GM23338 (cell line): Measurements from ENCODE around the gene DAPK2. TPM values are rescaled to one million over a fixed set of nuclear protein-coding genes. Genes with fewer than 3 reads are reported as not detected.

Experiments
- ATAC-seq: fragments of 200-7000 bp; cut with Tn5 transposase; 3 replicates; pipeline ENCODE4 v1.9.1; 2020
- DNase-seq: peaks from one replicate; pipeline ENCODE4 v3.0.0-alpha.2; 2015; ENCODE audit warnings: low spot score
- H2AFZ ChIP-seq: fragments of 200-600 bp; sonication (generic); 2 replicates; pipeline ENCODE4 v1.8.0; 2016; ENCODE audit warnings: antibody characterized with exemption, mild to moderate bottlenecking, moderate library complexity
- H3F3A ChIP-seq: fragments of 200-600 bp; sonication (generic); replicated peaks from 2 replicates; pipeline ENCODE4 v1.8.0; 2017; ENCODE audit warnings: antibody characterized with exemption, mixed run types, low read depth
- H3K27ac ChIP-seq: fragments of 200-600 bp; sonication (generic); 2 replicates; pipeline ENCODE4 v1.6.1; 2016; ENCODE audit warnings: low read depth
- H3K27me3 ChIP-seq: fragments of 200-600 bp; sonication (generic); 2 replicates; pipeline ENCODE4 v1.8.0; 2016; ENCODE audit warnings: mild to moderate bottlenecking, mixed run types, moderate library complexity; ENCODE audit not compliant: insufficient read depth
- H3K36me3 ChIP-seq: fragments of 200-600 bp; sonication (generic); 2 replicates; pipeline ENCODE4 v1.8.0; 2016; ENCODE audit warnings: mild to moderate bottlenecking; ENCODE audit not compliant: insufficient read depth
- H3K4me1 ChIP-seq: fragments of 200-600 bp; sonication (generic); 2 replicates; pipeline ENCODE4 v1.8.0; 2016; ENCODE audit warnings: mild to moderate bottlenecking, moderate library complexity; ENCODE audit not compliant: insufficient read depth
- H3K4me2 ChIP-seq: fragments of 200-600 bp; sonication (generic); 2 replicates; pipeline ENCODE4 v1.7.1; 2017; ENCODE audit warnings: mixed run types
- H3K4me3 ChIP-seq: fragments of 200-600 bp; sonication (generic); 2 replicates; pipeline ENCODE4 v1.6.1; 2016; ENCODE audit warnings: mixed run types
- H3K79me2 ChIP-seq: fragments of 200-600 bp; sonication (generic); replicated peaks from 2 replicates; pipeline ENCODE4 v1.8.0; 2017; ENCODE audit warnings: mild to moderate bottlenecking; ENCODE audit not compliant: insufficient read depth
- H3K9me2 ChIP-seq: fragments of 200-600 bp; sonication (generic); 2 replicates; pipeline ENCODE4 v1.8.0; 2017; ENCODE audit not compliant: insufficient read depth
- H4K20me1 ChIP-seq: fragments of 200-600 bp; sonication (generic); replicated peaks from 2 replicates; pipeline ENCODE4 v1.8.0; 2017; ENCODE audit warnings: mild to moderate bottlenecking; ENCODE audit not compliant: insufficient read depth
- H3K27ac Mint-ChIP-seq: 2 replicates; pipeline ENCODE4 v1.8.0; 2020; ENCODE audit warnings: inconsistent platforms, mild to moderate bottlenecking, moderate library complexity, mixed read lengths
- H3K27me3 Mint-ChIP-seq: 3 replicates; pipeline ENCODE4 v1.8.0; 2022; ENCODE audit warnings: low read depth, mild to moderate bottlenecking, moderate library complexity, mixed read lengths, inconsistent platforms; ENCODE audit not compliant: insufficient read depth, poor library complexity
- H3K36me3 Mint-ChIP-seq: 3 replicates; pipeline ENCODE4 v1.8.0; 2021; ENCODE audit warnings: low read depth, mild to moderate bottlenecking, inconsistent platforms, moderate library complexity, mixed read lengths
- H3K4me1 Mint-ChIP-seq: 3 replicates; pipeline ENCODE4 v1.8.0; 2020; ENCODE audit warnings: mild to moderate bottlenecking, inconsistent platforms, mixed read lengths
- H3K4me3 Mint-ChIP-seq: 3 replicates; pipeline ENCODE4 v1.8.0; 2021; ENCODE audit warnings: moderate library complexity, mild to moderate bottlenecking, inconsistent platforms, mixed read lengths
- H3K9me3 Mint-ChIP-seq: 3 replicates; pipeline ENCODE4 v1.8.0; 2020; ENCODE audit warnings: moderate library complexity, mild to moderate bottlenecking, inconsistent platforms, mixed read lengths
- CREB1 ChIP-seq: fragments of 250-450 bp; sonication (Bioruptor Pico); IDR thresholded peaks from 2 replicates; pipeline ENCODE4 v1.5.0; 2020; ENCODE audit warnings: low read depth, mild to moderate bottlenecking, moderate library complexity
- CTCF ChIP-seq, 2 experiments: fragments of 200-600 bp in 1 of 2; sonication (generic) in 1 of 2; conservative IDR thresholded peaks; 2 replicates each; pipeline versions ENCODE4 v1.5.1 to v1.6.1; 2016 to 2017; ENCODE audit warnings: antibody characterized with exemption in 2 of 2, low read depth in 2 of 2, mild to moderate bottlenecking in 2 of 2, moderate library complexity in 1 of 2
- ETS1 ChIP-seq: IDR thresholded peaks from 2 replicates; pipeline ENCODE4 v1.6.1; 2016; ENCODE audit warnings: antibody characterized with exemption
- EZH2 ChIP-seq: fragments of 200-600 bp; sonication (generic); IDR thresholded peaks from one replicate; pipeline ENCODE4 v1.8.0; 2017; ENCODE audit warnings: antibody characterized with exemption, mild to moderate bottlenecking, low read depth; ENCODE audit not compliant: unreplicated experiment
- EZH2phosphoT487 ChIP-seq: fragments of 200-600 bp; sonication (generic); IDR thresholded peaks from one replicate; pipeline ENCODE4 v1.8.1; 2018; ENCODE audit warnings: antibody characterized with exemption; ENCODE audit not compliant: unreplicated experiment
- JUNB ChIP-seq: IDR thresholded peaks from one replicate; pipeline ENCODE4 v1.6.1; 2016; ENCODE audit warnings: antibody characterized with exemption; ENCODE audit not compliant: unreplicated experiment
- NANOG ChIP-seq: IDR thresholded peaks from 2 replicates; pipeline ENCODE4 v1.6.1; 2016; ENCODE audit warnings: antibody characterized with exemption, borderline replicate concordance
- POLR2AphosphoS5 ChIP-seq: IDR thresholded peaks from 2 replicates; pipeline ENCODE4 v1.6.1; 2016; ENCODE audit warnings: antibody characterized with exemption, low read depth
- REST ChIP-seq: IDR thresholded peaks from one replicate; pipeline ENCODE4 v1.6.1; 2018; ENCODE audit warnings: antibody characterized with exemption; ENCODE audit not compliant: unreplicated experiment
- STAT1 ChIP-seq: IDR thresholded peaks from one replicate; pipeline ENCODE4 v1.6.1; 2016; ENCODE audit warnings: antibody characterized with exemption; ENCODE audit not compliant: unreplicated experiment
- ZNF114 ChIP-seq: fragments of 250-450 bp; sonication (Bioruptor Pico); IDR thresholded peaks from 2 replicates; pipeline ENCODE4 v1.5.0; 2020; ENCODE audit warnings: mild to moderate bottlenecking, moderate library complexity
- ZNF331 ChIP-seq: fragments of 250-450 bp; sonication (Bioruptor Pico); IDR thresholded peaks from 2 replicates; pipeline ENCODE4 v1.5.0; 2020; ENCODE audit warnings: low read depth, mild to moderate bottlenecking, moderate library complexity
- ZNF462 ChIP-seq: fragments of 250-450 bp; sonication (Bioruptor Pico); IDR thresholded peaks from 2 replicates; pipeline ENCODE4 v1.5.0; 2020; ENCODE audit warnings: mild to moderate bottlenecking, moderate library complexity
- polyA plus RNA-seq: library from polyadenylated mRNA; unstranded; fragments of >200 nt; fragmentation: Nextera tagmentation; extraction: Ambion mirVana; gene quantifications from 2 replicates; pipeline ENCODE4 v1.2.1, GENCODE V29; 2016
- total RNA-seq: library from RNA; depleted of rRNA; stranded (reverse); fragments of >200 nt; shearing (Covaris generic); gene quantifications from 2 replicates; pipeline ENCODE4 v1.2.3, GENCODE V29; 2014

Gene DAPK2
- total and polyA plus RNA-seq, 2 experiments from 2014 or later = 1.6 to 3.1 TPM

- Histone ChIP-seq H3K27ac (no peak overlapping the region), H3K79me2 (no peaks in the 10 kb centered on the region), H3F3A (no peaks in the 10 kb centered on the region), H3K27me3 (no peaks in the 10 kb centered on the region), H3K4me2 (no peak overlapping the region), H2AFZ (no peak overlapping the region), H3K36me3 (no peaks in the 10 kb centered on the region), H4K20me1 (no peaks in the 10 kb centered on the region), H3K4me1 (no peaks in the 10 kb centered on the region; the same call in 1 of the 2 replicates), H3K4me3 (no peak overlapping the region), H3K9me2 (no peaks in the 10 kb centered on the region)
- ATAC-seq (no peak), DNase-seq (no peak)
- H3K4me1 Mint-ChIP-seq = peaks cover 7% of the 10 kb centered on the region
- H3K27ac Mint-ChIP-seq = no peak overlapping the region
- H3K9me3 Mint-ChIP-seq = peaks cover 3% of the 10 kb centered on the region; the same call in 1 of the 3 replicates
- peaks cover 2% of the 10 kb centered on the region for H3K27me3 Mint-ChIP-seq
- no peak for TF ChIP-seq ZNF462
- no peak for TF ChIP-seq ZNF114 (CRISPR knock-in tag)
- TF ChIP-seq EZH2 = no peak
- TF ChIP-seq ETS1 = no peak
- TF ChIP-seq NANOG = no peak
- no peak for TF ChIP-seq CREB1 (CRISPR knock-in tag)
- no peak for TF ChIP-seq ZNF331
- no peak for TF ChIP-seq STAT1
- TF ChIP-seq POLR2AphosphoS5 = no peak
- TF ChIP-seq EZH2phosphoT487 = no peak
- TF ChIP-seq REST = no peak
- no peak for TF ChIP-seq CTCF (conservative IDR thresholded peaks at IDR 0.05; ENCODE audit: low read depth in 2 of 2)
- TF ChIP-seq JUNB = no peak
- no peaks in the 10 kb centered on the region for H3K36me3 Mint-ChIP-seq
- no peak overlapping the region for H3K4me3 Mint-ChIP-seq
Measured at GRCh38 chr15:63943829-63944680, 102.2 kb downstream of the DAPK2 start.
